Neural cell (in vitro differentiated cells): Measurements from ENCODE around the gene SLC5A4. TPM values are rescaled to one million over a fixed set of nuclear protein-coding genes. Genes with fewer than 3 reads are reported as not detected.

Experiments used
- H2AFZ ChIP-seq: fragments of 200-600, 300-800 bp; sonication (generic), shearing (Covaris generic); 2 replicates; pipeline ENCODE4 v1.6.0; 2014; ENCODE audit warnings: low read depth, mild to moderate bottlenecking, antibody characterized with exemption, low read length, moderate library complexity
- H3F3A ChIP-seq: fragments of 200-600 bp; shearing (Covaris generic); 2 replicates; pipeline ENCODE4 v1.6.1; 2016; ENCODE audit warnings: mild to moderate bottlenecking, moderate library complexity, mixed read lengths, antibody characterized with exemption, low read length; ENCODE audit not compliant: insufficient read depth, poor library complexity, severe bottlenecking
- H3K27ac ChIP-seq: fragments of 200-600, 300-800 bp; sonication (generic), shearing (Covaris generic); 2 replicates; pipeline ENCODE4 v1.5.1; 2014; ENCODE audit warnings: mild to moderate bottlenecking, low read length, moderate library complexity
- H3K27me3 ChIP-seq: fragments of 300-800, 200-600 bp; sonication (generic), shearing (Covaris generic); 2 replicates; pipeline ENCODE4 v1.6.0; 2014; ENCODE audit warnings: mild to moderate bottlenecking, low read depth, low read length, moderate library complexity; ENCODE audit not compliant: insufficient read depth
- H3K36me3 ChIP-seq: fragments of 300-800, 200-600 bp; sonication (generic), shearing (Covaris generic); 2 replicates; pipeline ENCODE4 v1.5.1; 2014; ENCODE audit warnings: mild to moderate bottlenecking, antibody characterized with exemption, low read length, moderate library complexity; ENCODE audit not compliant: insufficient read depth
- H3K4me2 ChIP-seq: fragments of 300-800, 200-600 bp; sonication (generic), shearing (Covaris generic); 2 replicates; pipeline ENCODE4 v1.6.0; 2014; ENCODE audit warnings: mild to moderate bottlenecking, low read length
- H3K4me3 ChIP-seq: fragments of 300-800, 200-600 bp; sonication (generic), shearing (Covaris generic); 2 replicates; pipeline ENCODE4 v1.5.1; 2014; ENCODE audit warnings: mild to moderate bottlenecking, low read length, moderate library complexity
- H3K79me2 ChIP-seq: fragments of 200-600 bp; shearing (Covaris generic); replicated peaks from 2 replicates; pipeline ENCODE4 v1.6.0; 2014; ENCODE audit warnings: mild to moderate bottlenecking, low read length, moderate library complexity; ENCODE audit not compliant: insufficient read depth
- H3K9ac ChIP-seq: fragments of 300-800, 200-600 bp; sonication (generic), shearing (Covaris generic); 2 replicates; pipeline ENCODE4 v1.6.1; 2016; ENCODE audit warnings: mild to moderate bottlenecking, low read length, mixed read lengths
- H3K9me2 ChIP-seq: fragments of 200-600 bp; shearing (Covaris generic); 2 replicates; pipeline ENCODE4 v1.6.1; 2016; ENCODE audit warnings: mild to moderate bottlenecking, low read length, mixed read lengths; ENCODE audit not compliant: insufficient read depth
- H3K9me3 ChIP-seq: fragments of 200-600, 300-800 bp; sonication (generic), shearing (Covaris generic); 2 replicates; pipeline ENCODE4 v1.6.1; 2016; ENCODE audit warnings: mild to moderate bottlenecking, mixed run types, low read length, moderate library complexity, mixed read lengths
- H4K20me1 ChIP-seq: fragments of 200-600 bp; shearing (Covaris generic); 2 replicates; pipeline ENCODE4 v1.6.1; 2016; ENCODE audit warnings: mild to moderate bottlenecking, mixed run types; ENCODE audit not compliant: insufficient read depth
- EP300 ChIP-seq: fragments of 450-650 bp; conservative IDR thresholded peaks from 2 replicates; pipeline ENCODE4 v1.6.1; 2014; ENCODE audit warnings: antibody characterized with exemption, mild to moderate bottlenecking, moderate library complexity; ENCODE audit not compliant: poor library complexity, severe bottlenecking
- EZH2 ChIP-seq: fragments of 200-600, 300-800 bp; shearing (Covaris generic), sonication (generic); IDR thresholded peaks from 2 replicates; pipeline ENCODE4 v1.6.1; 2014; ENCODE audit warnings: antibody characterized with exemption, low read length, borderline replicate concordance, mild to moderate bottlenecking; ENCODE audit not compliant: insufficient read depth, poor library complexity, severe bottlenecking
- MXI1 ChIP-seq: fragments of 450-650 bp; conservative IDR thresholded peaks from 2 replicates; pipeline ENCODE4 v1.6.1; 2014; ENCODE audit warnings: antibody characterized with exemption, mild to moderate bottlenecking; ENCODE audit not compliant: poor library complexity, severe bottlenecking
- POLR2AphosphoS5 ChIP-seq: IDR thresholded peaks from 2 replicates; pipeline ENCODE4 v1.6.1; 2012
- RAD21 ChIP-seq: fragments of 450-650 bp; conservative IDR thresholded peaks from 2 replicates; pipeline ENCODE4 v1.6.1; 2014; ENCODE audit warnings: antibody characterized with exemption, mild to moderate bottlenecking, moderate library complexity
- SMC3 ChIP-seq: fragments of 450-650 bp; conservative IDR thresholded peaks from 2 replicates; pipeline ENCODE4 v1.6.1; 2014; ENCODE audit warnings: antibody characterized with exemption, mild to moderate bottlenecking, moderate library complexity; ENCODE audit not compliant: poor library complexity
- TAF1 ChIP-seq: IDR thresholded peaks from 2 replicates; pipeline ENCODE4 v1.6.1; 2012; ENCODE audit warnings: low read depth
- polyA plus RNA-seq: library from polyadenylated mRNA; depleted of rRNA; stranded (reverse); fragments of >200 nt; gene quantifications from 2 replicates; pipeline ENCODE4 v1.2.3, GENCODE V29; 2014
- TF ChIP-seq, protein P1 (sequence below): IDR thresholded peaks from 2 replicates; pipeline ENCODE4 v1.6.1; 2012; ENCODE audit warnings: borderline replicate concordance
- TF ChIP-seq, protein P2 (sequence below): fragments of 450-650 bp; IDR thresholded peaks from 2 replicates; pipeline ENCODE4 v1.5.1; 2014; ENCODE audit warnings: antibody characterized with exemption, mild to moderate bottlenecking, moderate library complexity; ENCODE audit not compliant: poor library complexity, severe bottlenecking

Gene SLC5A4
- polyA plus RNA-seq, 1 donor from 2014 or later = not detected

DNA sequence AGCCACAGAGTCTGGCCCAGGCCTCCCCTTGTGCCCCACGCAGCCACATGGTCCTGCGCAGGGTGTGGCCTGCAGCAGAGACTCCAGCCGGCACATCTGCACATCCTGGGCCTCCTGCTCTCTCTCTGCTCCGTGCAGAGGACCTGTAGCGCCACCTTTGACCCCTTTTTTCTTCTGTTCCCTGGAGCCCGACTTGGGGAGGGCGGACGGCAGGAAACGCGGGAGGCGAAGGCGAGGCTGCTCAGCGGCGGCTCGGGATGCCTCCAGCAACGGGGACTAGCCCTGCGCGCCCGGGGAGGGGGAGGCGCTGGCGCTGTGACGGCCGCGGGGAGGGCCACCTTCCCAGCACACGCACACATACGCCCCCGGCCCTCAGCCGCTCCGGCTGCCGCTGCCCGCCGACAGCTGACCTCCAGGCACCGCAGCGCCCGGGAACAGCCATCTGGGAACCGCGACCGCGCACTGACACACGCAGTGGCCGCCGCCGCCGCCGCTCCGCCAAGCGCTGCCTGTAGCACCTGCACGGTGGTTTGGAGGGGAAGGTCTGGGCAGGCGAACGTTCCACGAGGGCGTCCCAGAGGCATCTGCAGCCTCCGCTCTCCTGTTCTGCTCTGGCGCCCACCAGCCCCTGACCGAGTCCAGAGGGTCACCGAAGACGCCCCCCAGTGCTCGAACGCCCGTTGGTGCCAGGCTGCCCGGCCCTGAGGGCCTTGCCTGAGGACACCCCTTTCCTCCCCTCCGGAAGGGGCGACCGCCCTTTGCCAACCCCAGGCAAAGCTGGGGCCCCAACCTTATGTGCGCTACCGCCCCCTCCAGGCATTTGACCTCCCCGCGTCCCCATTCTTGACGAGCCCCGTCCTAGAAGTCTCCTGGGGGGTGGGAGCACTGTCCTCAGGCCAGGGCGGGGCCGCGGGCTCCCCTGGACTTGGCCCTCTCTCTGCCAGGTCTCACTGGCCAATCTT lies 79.2 kb downstream of the SLC5A4 start:
- Histone ChIP-seq H3K4me3 (peak overlapping the region; percentile 67), H3K27me3 (peaks cover 27% of the 10 kb centered on the region)

DNA sequence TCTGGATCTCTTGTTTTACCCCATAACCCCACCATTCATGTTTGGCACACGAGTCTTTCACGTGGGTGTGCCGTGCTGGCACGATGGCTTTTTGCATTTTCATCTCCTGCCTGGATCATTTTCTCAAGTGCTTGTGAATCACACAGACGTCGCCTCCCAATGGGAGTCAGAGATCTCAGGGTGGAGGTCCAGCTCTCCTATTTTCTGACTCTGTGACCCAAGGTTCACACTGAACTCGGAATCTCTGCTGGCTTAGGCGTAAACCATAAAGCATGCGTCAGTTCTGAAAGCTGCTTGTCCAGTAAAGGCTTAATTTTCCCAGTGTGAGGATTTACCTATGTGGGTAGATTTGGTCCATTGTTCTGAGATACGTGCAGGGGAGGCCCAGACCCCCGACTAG lies 80.0 kb downstream of the SLC5A4 start:
- Histone ChIP-seq H3K4me3 (peak overlapping the region; percentile 67), H2AFZ (no peak overlapping the region), H3K27me3 (peaks cover 27% of the 10 kb centered on the region)
- TF ChIP-seq MXI1 = no peak
- TF ChIP-seq, protein P1, sequence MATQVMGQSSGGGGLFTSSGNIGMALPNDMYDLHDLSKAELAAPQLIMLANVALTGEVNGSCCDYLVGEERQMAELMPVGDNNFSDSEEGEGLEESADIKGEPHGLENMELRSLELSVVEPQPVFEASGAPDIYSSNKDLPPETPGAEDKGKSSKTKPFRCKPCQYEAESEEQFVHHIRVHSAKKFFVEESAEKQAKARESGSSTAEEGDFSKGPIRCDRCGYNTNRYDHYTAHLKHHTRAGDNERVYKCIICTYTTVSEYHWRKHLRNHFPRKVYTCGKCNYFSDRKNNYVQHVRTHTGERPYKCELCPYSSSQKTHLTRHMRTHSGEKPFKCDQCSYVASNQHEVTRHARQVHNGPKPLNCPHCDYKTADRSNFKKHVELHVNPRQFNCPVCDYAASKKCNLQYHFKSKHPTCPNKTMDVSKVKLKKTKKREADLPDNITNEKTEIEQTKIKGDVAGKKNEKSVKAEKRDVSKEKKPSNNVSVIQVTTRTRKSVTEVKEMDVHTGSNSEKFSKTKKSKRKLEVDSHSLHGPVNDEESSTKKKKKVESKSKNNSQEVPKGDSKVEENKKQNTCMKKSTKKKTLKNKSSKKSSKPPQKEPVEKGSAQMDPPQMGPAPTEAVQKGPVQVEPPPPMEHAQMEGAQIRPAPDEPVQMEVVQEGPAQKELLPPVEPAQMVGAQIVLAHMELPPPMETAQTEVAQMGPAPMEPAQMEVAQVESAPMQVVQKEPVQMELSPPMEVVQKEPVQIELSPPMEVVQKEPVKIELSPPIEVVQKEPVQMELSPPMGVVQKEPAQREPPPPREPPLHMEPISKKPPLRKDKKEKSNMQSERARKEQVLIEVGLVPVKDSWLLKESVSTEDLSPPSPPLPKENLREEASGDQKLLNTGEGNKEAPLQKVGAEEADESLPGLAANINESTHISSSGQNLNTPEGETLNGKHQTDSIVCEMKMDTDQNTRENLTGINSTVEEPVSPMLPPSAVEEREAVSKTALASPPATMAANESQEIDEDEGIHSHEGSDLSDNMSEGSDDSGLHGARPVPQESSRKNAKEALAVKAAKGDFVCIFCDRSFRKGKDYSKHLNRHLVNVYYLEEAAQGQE = no peak
- TF ChIP-seq SMC3 = no peak
- TF ChIP-seq TAF1 = no peak
- TF ChIP-seq, protein P2, sequence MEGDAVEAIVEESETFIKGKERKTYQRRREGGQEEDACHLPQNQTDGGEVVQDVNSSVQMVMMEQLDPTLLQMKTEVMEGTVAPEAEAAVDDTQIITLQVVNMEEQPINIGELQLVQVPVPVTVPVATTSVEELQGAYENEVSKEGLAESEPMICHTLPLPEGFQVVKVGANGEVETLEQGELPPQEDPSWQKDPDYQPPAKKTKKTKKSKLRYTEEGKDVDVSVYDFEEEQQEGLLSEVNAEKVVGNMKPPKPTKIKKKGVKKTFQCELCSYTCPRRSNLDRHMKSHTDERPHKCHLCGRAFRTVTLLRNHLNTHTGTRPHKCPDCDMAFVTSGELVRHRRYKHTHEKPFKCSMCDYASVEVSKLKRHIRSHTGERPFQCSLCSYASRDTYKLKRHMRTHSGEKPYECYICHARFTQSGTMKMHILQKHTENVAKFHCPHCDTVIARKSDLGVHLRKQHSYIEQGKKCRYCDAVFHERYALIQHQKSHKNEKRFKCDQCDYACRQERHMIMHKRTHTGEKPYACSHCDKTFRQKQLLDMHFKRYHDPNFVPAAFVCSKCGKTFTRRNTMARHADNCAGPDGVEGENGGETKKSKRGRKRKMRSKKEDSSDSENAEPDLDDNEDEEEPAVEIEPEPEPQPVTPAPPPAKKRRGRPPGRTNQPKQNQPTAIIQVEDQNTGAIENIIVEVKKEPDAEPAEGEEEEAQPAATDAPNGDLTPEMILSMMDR = no peak
- no peak for TF ChIP-seq POLR2AphosphoS5
- TF ChIP-seq EP300 = no peak
- TF ChIP-seq RAD21 = no peak

More for the DNA sequence above, 79.2 kb downstream of the SLC5A4 start:
- Histone ChIP-seq H4K20me1 (no peaks in the 10 kb centered on the region), H3K9me3 (no peaks in the 10 kb centered on the region), H3K79me2 (no peaks in the 10 kb centered on the region), H3F3A (no peaks in the 10 kb centered on the region), H3K9ac (peak overlapping the region; percentile 50), H2AFZ (peak overlapping the region; percentile 14), H3K27ac (no peak overlapping the region), H3K9me2 (no peaks in the 10 kb centered on the region), H3K36me3 (no peaks in the 10 kb centered on the region), H3K4me2 (no peak overlapping the region)
- TF ChIP-seq EZH2 = no peak
- TF ChIP-seq, protein P1 = no peak
- no peak for TF ChIP-seq SMC3
- TF ChIP-seq, protein P2 = no peak
- no peak for TF ChIP-seq RAD21
- no peak for TF ChIP-seq MXI1
- no peak for TF ChIP-seq EP300
- no peak for TF ChIP-seq POLR2AphosphoS5
- TF ChIP-seq TAF1 = no peak

More for the DNA sequence above, 80.0 kb downstream of the SLC5A4 start:
- Histone ChIP-seq H3K9me2 (no peaks in the 10 kb centered on the region), H3K4me2 (no peak overlapping the region), H3K79me2 (no peaks in the 10 kb centered on the region), H4K20me1 (no peaks in the 10 kb centered on the region), H3K36me3 (no peaks in the 10 kb centered on the region), H3K9ac (no peak overlapping the region), H3K27ac (no peak overlapping the region), H3K9me3 (no peaks in the 10 kb centered on the region), H3F3A (no peaks in the 10 kb centered on the region)
